Stimulated activated effector memory CD8-positive, alpha-beta T cell treated with anti-CD3 and anti-CD28 coated beads, Interleukin-12 subunit alpha, Interleukin-12 subunit beta, amount 100 ng/mL, for 72 hours (primary cell): ENCODE results near the gene MYOCOS.
"Not testable (repeated sequence)": the region's sequence is repeated elsewhere in the genome, so short reads cannot be mapped to it uniquely, and the experiment has no call there.

Experiments
- ATAC-seq: fragments of 150-1000 bp; cut with Tn5 transposase; 2 replicates; pipeline ENCODE4 v1.10.0; 2021
- DNase-seq, 2 donors: peaks; one replicate each; pipeline ENCODE4 v3.0.0; 2021 to 2022; ENCODE audit warnings: low spot score in 2 of 2
- H3K27ac Mint-ChIP-seq: one replicate; pipeline ENCODE4 v1.8.0; 2022; ENCODE audit warnings: mild to moderate bottlenecking, mixed read lengths
- H3K36me3 Mint-ChIP-seq: one replicate; pipeline ENCODE4 v1.8.0; 2022; ENCODE audit warnings: mild to moderate bottlenecking, mixed read lengths
- H3K4me1 Mint-ChIP-seq: one replicate; pipeline ENCODE4 v1.8.0; 2022; ENCODE audit warnings: mixed read lengths
- H3K4me3 Mint-ChIP-seq: one replicate; pipeline ENCODE4 v1.8.0; 2022; ENCODE audit warnings: mild to moderate bottlenecking, mixed read lengths
- H3K9me3 Mint-ChIP-seq: one replicate; pipeline ENCODE4 v1.8.0; 2022; ENCODE audit warnings: mixed read lengths

MYOCOS gene

DNA sequence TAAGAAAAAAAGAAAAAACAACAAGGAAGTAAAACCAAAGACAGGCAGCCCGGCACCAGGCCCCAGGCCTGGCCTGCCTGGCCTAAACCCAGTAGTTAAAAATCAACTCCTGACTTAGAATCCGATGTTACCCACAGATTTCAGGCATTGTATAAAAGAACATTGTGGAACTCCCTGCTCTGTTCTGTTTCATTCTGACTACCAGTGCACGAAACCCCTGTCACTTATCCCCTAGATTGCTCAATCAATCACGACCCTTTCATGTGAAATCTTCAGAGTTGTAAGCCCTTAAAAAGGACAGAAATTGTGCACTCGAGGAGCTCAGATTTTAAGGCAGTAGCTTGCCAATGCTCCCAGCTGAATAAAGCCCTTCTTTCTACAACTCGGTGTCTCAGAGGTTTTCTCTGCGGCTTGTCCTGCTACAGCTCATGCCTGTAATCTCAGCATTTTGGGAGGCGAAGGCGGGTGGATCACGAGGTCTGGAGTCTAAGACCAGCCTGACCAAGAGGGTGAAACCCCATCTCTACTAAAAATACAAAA lies 15.6 kb upstream of the MYOCOS start:
- H3K27ac Mint-ChIP-seq, result no peak overlapping the region
- no peaks in the 10 kb centered on the region for H3K9me3 Mint-ChIP-seq
- ATAC-seq (no peak), DNase-seq (no peak)
- H3K4me1 Mint-ChIP-seq, result peaks cover under 1% of the 10 kb centered on the region
- no peaks in the 10 kb centered on the region for H3K36me3 Mint-ChIP-seq
- no peak overlapping the region for H3K4me3 Mint-ChIP-seq

DNA sequence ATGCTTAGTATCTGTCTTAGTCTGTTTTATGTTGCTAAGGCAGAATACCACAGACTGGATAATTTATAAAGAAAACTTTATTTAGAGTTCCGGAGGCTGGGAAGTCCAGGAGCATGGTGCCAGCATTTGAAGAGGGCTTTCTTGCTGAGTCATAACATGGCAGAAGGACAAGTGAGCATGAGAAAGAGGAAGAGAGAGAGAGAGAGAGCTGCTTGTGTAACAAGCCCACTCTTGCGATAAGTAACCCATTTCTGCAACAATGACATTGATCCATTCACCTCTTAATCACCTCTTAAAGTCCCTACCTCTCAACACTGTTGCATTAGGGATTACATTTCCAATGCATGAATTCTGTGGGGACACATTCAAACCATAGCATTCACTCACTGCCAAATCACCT lies 11.7 kb upstream of the MYOCOS start:
- no peaks in the 10 kb centered on the region for H3K36me3 Mint-ChIP-seq
- H3K4me1 Mint-ChIP-seq, result no peaks in the 10 kb centered on the region
- H3K9me3 Mint-ChIP-seq, result no peaks in the 10 kb centered on the region
- no peak overlapping the region for H3K27ac Mint-ChIP-seq
- no peak for DNase-seq
- no peak overlapping the region for H3K4me3 Mint-ChIP-seq
- no peak for ATAC-seq

GRCh38 chr1:171611306-171611705 lies 10.7 kb upstream of the MYOCOS start:
- Mint-ChIP-seq H3K4me1 (no peaks in the 10 kb centered on the region), H3K36me3 (no peaks in the 10 kb centered on the region), H3K4me3 (no peak overlapping the region), H3K9me3 (no peaks in the 10 kb centered on the region), H3K27ac (no peak overlapping the region)
- DNase-seq, result no peak
- no peak for ATAC-seq

DNA sequence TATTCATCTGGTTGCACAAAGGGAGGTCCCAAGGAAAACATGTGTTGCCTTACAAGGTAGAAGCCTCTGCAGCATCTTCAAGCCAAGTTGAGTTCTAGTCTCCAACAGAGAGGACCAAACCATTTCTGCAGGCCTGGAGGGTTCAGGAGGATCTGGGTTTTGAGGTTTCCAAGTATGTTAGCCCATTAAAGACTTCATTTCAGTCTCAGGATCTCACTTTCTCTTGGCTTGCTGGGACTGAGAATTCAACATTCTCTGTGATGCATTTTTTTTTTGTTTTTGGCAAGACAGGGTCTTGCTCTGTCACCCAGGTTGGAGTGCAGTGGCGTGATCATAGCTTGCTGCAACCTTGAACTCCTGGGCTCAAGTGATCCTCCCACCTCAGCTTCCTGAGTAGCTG lies 8.8 kb upstream of the MYOCOS start:
- no peak overlapping the region for H3K4me3 Mint-ChIP-seq
- H3K36me3 Mint-ChIP-seq, result no peaks in the 10 kb centered on the region
- H3K4me1 Mint-ChIP-seq, result no peaks in the 10 kb centered on the region
- H3K27ac Mint-ChIP-seq, result no peak overlapping the region
- ATAC-seq (no peak), DNase-seq (no peak)
- no peaks in the 10 kb centered on the region for H3K9me3 Mint-ChIP-seq

DNA sequence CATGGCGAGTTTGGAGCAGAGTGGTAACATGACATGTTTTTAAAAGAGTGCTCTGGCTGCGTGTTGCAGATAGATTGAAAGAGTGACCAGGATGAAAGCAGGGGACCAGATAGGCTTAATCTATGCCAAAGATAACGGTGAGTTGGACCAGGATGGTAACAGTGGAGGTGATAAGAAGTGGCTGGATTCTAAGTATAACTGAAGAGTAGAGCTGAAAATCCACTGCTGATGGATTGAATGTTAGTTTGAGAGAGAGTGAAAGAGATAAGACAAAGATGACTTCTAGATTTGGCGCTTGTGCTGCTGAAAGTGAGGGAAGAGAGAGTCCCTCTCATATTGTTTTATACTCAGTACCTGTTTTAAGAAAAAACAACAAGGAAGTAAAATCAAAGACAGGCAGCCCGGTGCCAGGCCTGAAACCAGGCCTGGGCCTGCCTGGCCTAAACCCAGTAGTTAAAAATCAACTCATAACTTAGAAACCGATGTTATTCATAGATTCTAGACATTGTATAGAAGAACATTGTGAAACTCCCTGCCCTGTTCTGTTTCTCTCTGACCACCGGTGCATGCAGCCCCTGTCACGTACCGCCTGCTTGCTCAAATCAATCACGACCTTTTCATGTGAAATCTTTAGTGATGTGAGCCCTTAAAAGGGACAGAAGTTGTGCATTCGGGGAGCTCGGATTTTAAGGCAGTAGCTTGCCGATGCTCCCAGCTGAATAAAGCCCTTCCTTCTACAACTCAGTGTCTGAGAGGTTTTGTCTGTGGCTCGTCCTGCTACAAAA lies 6.7 kb upstream of the MYOCOS start:
- not testable (repeated sequence) for H3K9me3 Mint-ChIP-seq, H3K4me3 Mint-ChIP-seq, H3K36me3 Mint-ChIP-seq, H3K27ac Mint-ChIP-seq, ATAC-seq, DNase-seq, H3K4me1 Mint-ChIP-seq

- H3K36me3 Mint-ChIP-seq, result no peaks in the 10 kb centered on the region
- H3K27ac Mint-ChIP-seq, result no peak overlapping the region
- H3K4me1 Mint-ChIP-seq, result no peaks in the 10 kb centered on the region
- DNase-seq (no peak), ATAC-seq (no peak)
- no peaks in the 10 kb centered on the region for H3K9me3 Mint-ChIP-seq
- no peak overlapping the region for H3K4me3 Mint-ChIP-seq
Measured at GRCh38 chr1:171616586-171616985, 5.5 kb upstream of the MYOCOS start.

DNA sequence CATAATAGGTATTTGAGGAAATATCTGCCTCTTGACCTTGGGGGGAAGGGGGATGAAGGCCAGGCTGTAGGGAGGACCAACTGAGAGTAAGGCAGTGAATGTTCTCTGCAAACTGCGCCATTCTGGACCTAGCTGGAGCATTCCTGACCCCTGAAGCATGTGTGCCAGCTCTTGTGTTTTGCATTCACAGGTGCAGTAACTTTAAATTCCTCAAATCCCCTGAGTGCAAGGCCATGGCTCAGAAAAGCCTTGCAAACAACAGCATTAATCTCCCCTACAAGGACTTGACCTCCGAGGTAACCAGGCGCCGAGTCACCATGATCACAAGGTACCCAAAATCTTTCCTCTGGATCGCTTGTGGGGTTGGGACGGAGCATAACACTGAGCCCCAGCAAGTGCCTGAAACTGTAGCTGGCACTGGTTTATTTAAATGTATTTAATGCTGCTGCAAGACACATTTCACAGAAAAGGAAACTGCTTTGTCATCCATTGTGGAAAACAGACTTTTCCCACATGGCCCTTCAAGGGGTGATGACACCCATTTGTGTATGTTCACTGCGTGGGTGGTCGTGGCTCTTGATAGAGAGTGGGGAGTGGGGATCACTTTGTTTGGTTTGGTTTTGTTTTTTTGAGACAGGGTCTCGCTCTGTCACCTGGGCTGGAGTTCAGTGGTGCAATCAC lies 1.7 kb downstream of the MYOCOS start:
- H3K27ac Mint-ChIP-seq, result no peak overlapping the region
- H3K4me1 Mint-ChIP-seq, result no peaks in the 10 kb centered on the region
- H3K36me3 Mint-ChIP-seq, result no peaks in the 10 kb centered on the region
- H3K4me3 Mint-ChIP-seq, result no peak overlapping the region
- H3K9me3 Mint-ChIP-seq, result no peaks in the 10 kb centered on the region
- ATAC-seq, result no peak
- no peak for DNase-seq

DNA sequence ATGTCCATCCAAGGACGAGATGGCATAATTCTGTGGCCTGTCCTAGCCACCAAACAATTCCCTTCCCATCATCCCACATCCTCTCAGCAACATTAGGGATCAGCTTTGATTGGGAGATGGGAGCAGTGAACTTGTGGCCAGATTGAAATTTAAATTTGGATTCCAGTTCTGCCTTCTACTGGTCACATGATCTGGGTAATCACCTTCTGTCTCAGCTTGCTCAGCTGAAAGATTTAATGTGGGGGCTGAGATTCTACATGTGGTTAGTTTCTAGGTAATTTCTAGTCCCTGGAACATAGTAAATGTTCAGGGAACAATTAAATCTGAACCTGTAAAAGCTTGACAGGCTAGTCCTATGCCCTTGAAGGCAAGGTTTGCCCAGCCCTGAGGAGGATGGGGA lies 3.2 kb downstream of the MYOCOS start:
- H3K27ac Mint-ChIP-seq, result no peak overlapping the region

GRCh38 chr1:171627020-171627419 lies 5.0 kb downstream of the MYOCOS start:
- H3K4me3 Mint-ChIP-seq, result no peak overlapping the region
- H3K4me1 Mint-ChIP-seq, result no peaks in the 10 kb centered on the region
- no peaks in the 10 kb centered on the region for H3K9me3 Mint-ChIP-seq
- DNase-seq (no peak), ATAC-seq (no peak)
- no peak overlapping the region for H3K27ac Mint-ChIP-seq
- no peaks in the 10 kb centered on the region for H3K36me3 Mint-ChIP-seq

More for the DNA sequence above, 3.2 kb downstream of the MYOCOS start:
- Mint-ChIP-seq H3K36me3 (no peaks in the 10 kb centered on the region), H3K4me3 (no peak overlapping the region), H3K4me1 (no peaks in the 10 kb centered on the region), H3K9me3 (no peaks in the 10 kb centered on the region)
- DNase-seq (no peak), ATAC-seq (no peak)

GRCh38 chr1:171628225-171628624 lies 6.2 kb downstream of the MYOCOS start:
- no peak for DNase-seq
- Mint-ChIP-seq H3K4me1 (no peaks in the 10 kb centered on the region), H3K36me3 (no peaks in the 10 kb centered on the region), H3K4me3 (no peak overlapping the region), H3K9me3 (no peaks in the 10 kb centered on the region), H3K27ac (no peak overlapping the region)
- no peak for ATAC-seq

DNA sequence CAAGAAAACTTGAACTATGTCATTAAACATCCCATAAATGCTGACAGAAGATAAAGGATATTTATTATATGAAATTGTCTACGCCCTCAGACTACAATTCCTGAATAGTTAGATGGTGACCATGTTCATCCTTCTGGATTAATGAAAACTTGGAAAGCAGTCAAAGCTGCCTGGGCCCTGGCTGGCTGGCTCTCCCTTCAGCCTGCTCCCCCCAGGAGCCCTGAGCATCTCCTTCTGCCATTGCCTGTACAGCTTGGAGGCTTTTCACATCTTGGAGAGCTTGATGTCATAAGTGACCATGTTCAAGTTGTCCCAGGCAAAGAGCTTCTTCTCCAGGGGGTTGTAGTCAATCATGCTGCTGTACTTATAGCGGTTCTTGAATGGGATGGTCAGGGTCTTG lies 13.6 kb downstream of the MYOCOS start:
- Mint-ChIP-seq H3K27ac (no peak overlapping the region), H3K4me1 (no peaks in the 10 kb centered on the region), H3K4me3 (no peak overlapping the region), H3K9me3 (no peaks in the 10 kb centered on the region), H3K36me3 (no peaks in the 10 kb centered on the region)
- DNase-seq, result no peak
- ATAC-seq, result no peak

- Mint-ChIP-seq H3K27ac (no peak overlapping the region), H3K4me3 (no peak overlapping the region), H3K36me3 (no peaks in the 10 kb centered on the region), H3K4me1 (no peaks in the 10 kb centered on the region), H3K9me3 (no peaks in the 10 kb centered on the region)
- ATAC-seq (no peak), DNase-seq (no peak)
Measured at GRCh38 chr1:171636141-171636540, 14.1 kb downstream of the MYOCOS start.

DNA sequence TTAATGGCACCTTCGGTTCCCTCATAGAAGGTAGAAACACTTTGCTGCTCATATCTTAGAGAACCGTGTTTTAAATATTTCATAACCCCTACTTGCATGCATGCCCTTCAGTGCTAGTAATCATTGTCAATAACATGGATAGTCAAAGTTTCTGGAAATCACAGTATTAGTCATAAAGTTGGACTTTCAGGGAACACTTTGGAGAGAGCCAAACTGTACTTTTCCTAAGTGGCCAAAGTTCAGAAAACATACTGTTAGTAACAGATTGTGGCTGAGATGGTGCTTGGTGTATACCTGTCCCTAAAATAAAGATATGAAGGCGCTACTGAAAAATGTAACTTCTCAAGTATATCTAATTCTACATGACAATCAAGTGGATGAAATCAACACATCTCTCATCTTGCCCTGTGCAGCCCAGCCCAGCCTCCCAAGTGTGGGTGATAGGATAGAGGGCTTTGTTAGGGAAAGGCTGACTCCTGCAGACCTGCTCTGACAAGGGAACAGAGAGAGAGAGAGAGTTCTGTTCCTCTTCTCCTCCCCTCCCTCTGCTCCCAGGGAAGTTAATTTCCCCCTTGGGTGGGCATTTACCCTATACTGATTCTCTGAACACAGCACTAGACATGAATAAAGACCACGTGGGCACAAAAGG lies 16.0 kb downstream of the MYOCOS start:
- Mint-ChIP-seq H3K4me1 (no peaks in the 10 kb centered on the region), H3K27ac (no peak overlapping the region)

DNA sequence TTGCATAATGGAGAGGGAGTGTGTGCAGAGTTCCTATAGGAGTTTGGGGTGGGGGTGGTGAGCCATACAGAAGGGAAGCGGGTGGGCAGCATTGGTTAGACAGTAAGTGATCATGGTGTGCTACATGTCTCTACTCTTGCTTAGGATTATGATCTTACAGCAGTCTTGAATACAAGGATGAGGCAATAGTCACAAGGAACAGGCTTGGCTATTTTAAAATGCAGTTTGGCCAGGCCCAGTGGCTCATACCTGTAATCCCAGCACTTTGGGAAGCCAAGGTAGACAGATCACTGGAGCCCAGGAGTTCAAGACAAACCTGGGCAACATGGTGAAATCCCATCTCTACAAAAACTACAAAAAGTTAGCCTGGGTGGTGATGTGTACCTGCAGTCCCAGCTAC lies 18.2 kb downstream of the MYOCOS start:
- H3K36me3 Mint-ChIP-seq, result no peaks in the 10 kb centered on the region
- no peak for DNase-seq
- peaks cover 7% of the 10 kb centered on the region for H3K4me1 Mint-ChIP-seq
- H3K27ac Mint-ChIP-seq, result no peak overlapping the region
- no peak for ATAC-seq
- no peak overlapping the region for H3K4me3 Mint-ChIP-seq
- H3K9me3 Mint-ChIP-seq, result no peaks in the 10 kb centered on the region

More for the DNA sequence above, 16.0 kb downstream of the MYOCOS start:
- DNase-seq (no peak), ATAC-seq (no peak)
- H3K4me3 Mint-ChIP-seq, result no peak overlapping the region
- H3K36me3 Mint-ChIP-seq, result no peaks in the 10 kb centered on the region
- H3K9me3 Mint-ChIP-seq, result no peaks in the 10 kb centered on the region

DNA sequence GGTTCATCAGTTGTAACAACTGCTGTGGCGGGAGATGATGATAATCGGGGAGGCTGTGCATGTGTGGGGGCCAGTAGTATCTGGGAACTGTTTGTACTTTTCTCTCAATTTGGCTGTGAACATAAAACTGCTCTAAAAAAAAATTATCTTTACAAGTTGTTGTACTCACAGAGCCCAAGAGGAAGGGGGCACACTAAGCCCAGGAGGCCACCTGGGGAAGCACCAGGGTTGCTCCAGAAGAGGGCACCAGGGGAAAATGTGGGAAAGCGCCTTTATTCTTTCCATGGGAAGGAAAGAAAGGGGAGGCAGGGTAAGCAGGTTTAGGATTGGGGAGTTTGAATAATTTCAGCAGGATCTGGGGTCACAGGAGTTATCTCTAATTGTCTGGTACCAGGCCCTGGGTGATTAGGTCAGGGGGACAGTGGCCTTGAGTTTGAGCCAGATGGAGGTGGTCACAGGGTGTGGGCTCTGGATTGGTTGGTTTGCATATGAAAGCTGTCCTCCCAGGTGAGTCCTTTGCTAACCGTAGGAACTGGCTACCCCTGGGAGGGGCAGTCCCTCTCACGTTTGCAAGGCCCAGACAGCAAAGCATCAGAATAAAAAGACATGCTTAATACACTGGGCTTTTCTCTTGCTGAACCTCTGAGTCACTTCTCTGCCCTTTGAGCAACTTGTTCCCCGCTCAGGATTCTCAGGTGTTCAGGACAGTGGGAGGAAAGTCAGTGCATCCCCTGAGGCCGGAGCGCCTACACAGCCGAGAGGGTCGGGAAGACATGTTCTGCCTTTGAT lies 19.2 kb downstream of the MYOCOS start:
- no peaks in the 10 kb centered on the region for H3K36me3 Mint-ChIP-seq
- peaks cover 12% of the 10 kb centered on the region for H3K4me1 Mint-ChIP-seq
- H3K27ac Mint-ChIP-seq, result peak overlapping the region; percentile 6
- H3K9me3 Mint-ChIP-seq, result no peaks in the 10 kb centered on the region
- H3K4me3 Mint-ChIP-seq, result no peak overlapping the region
- DNase-seq, result no peak
- no peak for ATAC-seq
